ENCODE measurements around the gene FGF1. TPM values are rescaled to one million over a fixed set of nuclear protein-coding genes. Genes with fewer than 3 reads are reported as not detected.

The FGF1 gene
- total RNA-seq, 1 donor from 2014 or later: 2.7 TPM

- Mint-ChIP-seq H3K4me3 (no peak overlapping the region), H3K9me3 (no peaks in the 10 kb centered on the region), H3K36me3 (no peaks in the 10 kb centered on the region), H3K27me3 (no peaks in the 10 kb centered on the region), H3K4me1 (ENCODE audit: unreplicated experiment) (no peaks in the 10 kb centered on the region), H3K27ac (no peak overlapping the region)
- peak; percentile 4 for DNase-seq (ENCODE audit: extremely low spot score, unreplicated experiment)
- TF ChIP-seq, protein P1, sequence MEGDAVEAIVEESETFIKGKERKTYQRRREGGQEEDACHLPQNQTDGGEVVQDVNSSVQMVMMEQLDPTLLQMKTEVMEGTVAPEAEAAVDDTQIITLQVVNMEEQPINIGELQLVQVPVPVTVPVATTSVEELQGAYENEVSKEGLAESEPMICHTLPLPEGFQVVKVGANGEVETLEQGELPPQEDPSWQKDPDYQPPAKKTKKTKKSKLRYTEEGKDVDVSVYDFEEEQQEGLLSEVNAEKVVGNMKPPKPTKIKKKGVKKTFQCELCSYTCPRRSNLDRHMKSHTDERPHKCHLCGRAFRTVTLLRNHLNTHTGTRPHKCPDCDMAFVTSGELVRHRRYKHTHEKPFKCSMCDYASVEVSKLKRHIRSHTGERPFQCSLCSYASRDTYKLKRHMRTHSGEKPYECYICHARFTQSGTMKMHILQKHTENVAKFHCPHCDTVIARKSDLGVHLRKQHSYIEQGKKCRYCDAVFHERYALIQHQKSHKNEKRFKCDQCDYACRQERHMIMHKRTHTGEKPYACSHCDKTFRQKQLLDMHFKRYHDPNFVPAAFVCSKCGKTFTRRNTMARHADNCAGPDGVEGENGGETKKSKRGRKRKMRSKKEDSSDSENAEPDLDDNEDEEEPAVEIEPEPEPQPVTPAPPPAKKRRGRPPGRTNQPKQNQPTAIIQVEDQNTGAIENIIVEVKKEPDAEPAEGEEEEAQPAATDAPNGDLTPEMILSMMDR (conservative IDR thresholded peaks at IDR 0.05): no peak
Measured at GRCh38 chr5:142661143-142661542, 24.7 kb downstream of the FGF1 start.

DNA sequence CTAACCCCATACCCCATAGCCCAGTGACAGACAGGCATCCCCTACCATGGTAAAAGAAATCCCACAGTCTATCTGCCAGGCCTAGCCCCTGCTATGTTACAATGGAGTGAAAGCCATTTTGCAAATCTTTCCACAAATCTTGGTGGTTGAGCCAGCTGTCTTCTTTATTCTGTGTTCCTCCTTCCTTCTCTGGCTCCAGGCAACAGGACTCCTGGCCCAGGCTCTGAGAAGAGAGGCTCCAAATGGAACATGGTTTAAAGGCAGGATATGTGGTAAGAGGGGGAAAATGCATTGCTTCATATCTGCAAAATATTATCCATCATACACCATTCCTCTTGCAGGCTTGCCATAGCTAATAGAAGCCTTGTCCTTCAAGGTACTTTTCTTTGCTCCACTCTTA is 25.2 kb downstream of the FGF1 start:
- TF ChIP-seq, protein P1 (conservative IDR thresholded peaks at IDR 0.05): no peak
- H3K9me3 Mint-ChIP-seq: no peaks in the 10 kb centered on the region

DNA sequence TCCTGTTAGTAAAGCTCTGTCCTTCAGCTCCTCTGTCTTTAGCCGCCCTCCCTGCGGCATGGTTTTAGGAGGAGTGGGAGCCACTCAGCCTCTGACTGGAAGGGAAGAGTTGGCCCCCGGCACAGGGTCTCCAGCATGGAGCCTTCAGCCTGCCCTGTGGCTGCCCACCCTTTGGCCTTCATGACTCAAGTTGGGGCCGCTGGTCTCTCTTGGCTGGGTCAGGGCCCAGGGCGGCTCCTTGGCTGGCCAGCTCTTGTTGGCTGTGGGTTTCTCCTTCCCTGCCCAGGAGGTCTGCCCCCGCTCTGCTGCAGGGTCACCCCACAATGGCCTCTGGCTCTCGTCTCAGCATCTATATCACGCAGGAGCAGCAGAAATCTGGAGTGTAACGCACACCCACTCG is 25.7 kb downstream of the FGF1 start:
- H3K36me3 Mint-ChIP-seq: no peaks in the 10 kb centered on the region
- peaks cover 5% of the 10 kb centered on the region for H3K27me3 Mint-ChIP-seq
- H3K4me3 Mint-ChIP-seq: no peak overlapping the region
- H3K4me1 Mint-ChIP-seq (ENCODE audit: unreplicated experiment): no peaks in the 10 kb centered on the region
- TF ChIP-seq, protein P1 (conservative IDR thresholded peaks at IDR 0.05): no peak
- H3K27ac Mint-ChIP-seq: no peak overlapping the region
- no peaks in the 10 kb centered on the region for H3K9me3 Mint-ChIP-seq
- peak; percentile 42 for DNase-seq (ENCODE audit: extremely low spot score, unreplicated experiment)

More for the DNA sequence above, 25.2 kb downstream of the FGF1 start:
- DNase-seq (ENCODE audit: extremely low spot score, unreplicated experiment): no peak
- Mint-ChIP-seq H3K36me3 (no peaks in the 10 kb centered on the region), H3K27me3 (no peaks in the 10 kb centered on the region), H3K4me3 (no peak overlapping the region), H3K4me1 (ENCODE audit: unreplicated experiment) (no peaks in the 10 kb centered on the region), H3K27ac (no peak overlapping the region)

DNA sequence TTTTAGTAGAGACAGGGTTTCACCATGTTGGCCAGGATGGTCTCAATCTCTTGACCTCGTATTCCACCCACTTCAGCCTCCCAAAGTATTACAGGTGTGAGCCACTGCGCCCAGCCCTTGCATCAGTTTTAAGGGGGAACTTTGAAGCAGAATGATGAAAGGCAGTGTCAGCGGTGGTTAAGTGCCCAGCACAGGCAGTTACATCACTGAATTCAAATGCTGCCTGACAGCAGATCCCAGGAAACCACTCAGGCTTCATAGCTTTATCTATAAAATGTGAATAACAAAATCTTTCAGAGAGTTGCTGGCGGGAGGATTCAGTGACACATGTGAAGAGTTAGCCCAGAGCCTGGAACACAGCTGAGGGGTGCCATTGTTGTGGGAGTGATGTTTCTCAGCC is 26.5 kb downstream of the FGF1 start:
- H3K9me3 Mint-ChIP-seq: no peaks in the 10 kb centered on the region
- peaks cover 11% of the 10 kb centered on the region for H3K27me3 Mint-ChIP-seq

DNA sequence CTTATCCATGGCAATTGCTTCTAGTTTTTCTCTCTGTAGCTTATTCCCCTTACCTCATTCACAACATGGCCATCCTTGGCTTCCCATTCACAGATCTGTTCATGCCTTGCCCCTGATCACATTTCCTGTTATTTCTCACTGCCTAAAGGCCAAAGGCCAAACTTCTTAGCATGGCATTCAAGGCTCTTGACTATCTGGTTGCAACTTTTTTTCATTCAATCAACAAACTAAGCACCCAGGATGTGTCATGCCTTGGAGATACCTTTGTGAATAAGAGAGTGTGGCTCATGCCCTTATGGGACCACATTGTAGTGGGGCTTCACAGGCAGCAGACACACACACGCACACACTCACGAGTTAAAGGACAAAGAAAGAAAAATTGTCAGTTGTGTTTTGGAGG is 27.6 kb downstream of the FGF1 start:
- no peak overlapping the region for H3K27ac Mint-ChIP-seq
- no peaks in the 10 kb centered on the region for H3K9me3 Mint-ChIP-seq
- no peak for DNase-seq (ENCODE audit: extremely low spot score, unreplicated experiment)
- H3K4me3 Mint-ChIP-seq: no peak overlapping the region
- no peaks in the 10 kb centered on the region for H3K36me3 Mint-ChIP-seq
- peaks cover 11% of the 10 kb centered on the region for H3K27me3 Mint-ChIP-seq
- TF ChIP-seq, protein P1 (conservative IDR thresholded peaks at IDR 0.05): no peak
- no peaks in the 10 kb centered on the region for H3K4me1 Mint-ChIP-seq (ENCODE audit: unreplicated experiment)

More for the DNA sequence above, 26.5 kb downstream of the FGF1 start:
- Mint-ChIP-seq H3K4me3 (no peak overlapping the region), H3K36me3 (no peaks in the 10 kb centered on the region), H3K4me1 (ENCODE audit: unreplicated experiment) (no peaks in the 10 kb centered on the region), H3K27ac (no peak overlapping the region)
- DNase-seq (ENCODE audit: extremely low spot score, unreplicated experiment): no peak
- TF ChIP-seq, protein P1 (conservative IDR thresholded peaks at IDR 0.05): no peak

DNA sequence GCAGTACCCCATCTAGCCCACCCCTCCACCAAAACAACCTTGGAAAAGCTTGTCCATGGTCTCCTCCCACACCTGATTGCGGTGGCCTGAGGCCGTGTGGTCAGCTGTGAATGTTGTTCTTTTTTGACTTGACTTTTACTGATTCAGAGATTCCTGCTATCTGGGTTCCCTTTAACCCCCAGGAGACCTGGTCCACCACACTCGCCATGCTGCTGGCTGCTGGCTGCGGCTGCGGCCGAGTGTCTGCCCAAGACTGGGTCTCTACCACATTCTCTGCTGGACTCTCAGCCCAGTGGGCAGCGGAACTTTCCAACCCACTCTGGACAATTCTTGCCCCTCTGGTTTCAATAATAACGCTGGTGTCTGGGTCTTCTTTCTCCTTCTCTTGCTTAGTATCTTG is 28.4 kb downstream of the FGF1 start:
- Mint-ChIP-seq H3K36me3 (no peaks in the 10 kb centered on the region), H3K9me3 (no peaks in the 10 kb centered on the region), H3K27ac (no peak overlapping the region), H3K4me3 (no peak overlapping the region), H3K27me3 (peaks cover 11% of the 10 kb centered on the region), H3K4me1 (ENCODE audit: unreplicated experiment) (no peaks in the 10 kb centered on the region)
- DNase-seq (ENCODE audit: extremely low spot score, unreplicated experiment): no peak
- TF ChIP-seq, protein P1 (conservative IDR thresholded peaks at IDR 0.05): no peak

Measured in type B pancreatic cell (in vitro differentiated cells).